Measurements from ENCODE around the gene DNAI7. TPM values are rescaled to one million over a fixed set of nuclear protein-coding genes. Genes with fewer than 3 reads are reported as not detected.

DNAI7 gene
- total RNA-seq, 1 donor from 2014 or later, result not detected

DNA sequence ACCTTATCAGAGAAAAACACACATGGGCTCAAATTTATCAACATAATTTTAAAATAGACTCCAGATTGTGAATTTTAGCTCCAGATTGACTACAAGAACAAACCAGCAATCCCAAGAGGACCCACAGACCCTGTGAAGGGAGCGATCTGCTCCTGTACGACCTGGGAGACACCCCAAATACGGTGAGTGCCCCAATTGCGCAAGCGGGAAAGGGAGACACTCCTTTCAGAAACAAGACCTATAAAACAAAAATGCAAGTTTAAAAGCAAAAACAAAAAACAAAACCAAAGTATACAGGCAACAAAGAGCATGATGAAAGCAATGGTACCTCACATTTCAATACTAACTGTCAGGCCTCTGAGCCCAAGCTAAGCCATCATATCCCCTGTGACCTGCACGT lies 32.1 kb downstream of the DNAI7 start:
- no peaks in the 10 kb centered on the region for H3K36me3 ChIP-seq
- TF ChIP-seq, protein P1, sequence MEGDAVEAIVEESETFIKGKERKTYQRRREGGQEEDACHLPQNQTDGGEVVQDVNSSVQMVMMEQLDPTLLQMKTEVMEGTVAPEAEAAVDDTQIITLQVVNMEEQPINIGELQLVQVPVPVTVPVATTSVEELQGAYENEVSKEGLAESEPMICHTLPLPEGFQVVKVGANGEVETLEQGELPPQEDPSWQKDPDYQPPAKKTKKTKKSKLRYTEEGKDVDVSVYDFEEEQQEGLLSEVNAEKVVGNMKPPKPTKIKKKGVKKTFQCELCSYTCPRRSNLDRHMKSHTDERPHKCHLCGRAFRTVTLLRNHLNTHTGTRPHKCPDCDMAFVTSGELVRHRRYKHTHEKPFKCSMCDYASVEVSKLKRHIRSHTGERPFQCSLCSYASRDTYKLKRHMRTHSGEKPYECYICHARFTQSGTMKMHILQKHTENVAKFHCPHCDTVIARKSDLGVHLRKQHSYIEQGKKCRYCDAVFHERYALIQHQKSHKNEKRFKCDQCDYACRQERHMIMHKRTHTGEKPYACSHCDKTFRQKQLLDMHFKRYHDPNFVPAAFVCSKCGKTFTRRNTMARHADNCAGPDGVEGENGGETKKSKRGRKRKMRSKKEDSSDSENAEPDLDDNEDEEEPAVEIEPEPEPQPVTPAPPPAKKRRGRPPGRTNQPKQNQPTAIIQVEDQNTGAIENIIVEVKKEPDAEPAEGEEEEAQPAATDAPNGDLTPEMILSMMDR (IDR thresholded peaks at IDR 0.05), result no peak
- intact Hi-C loops (cut with DNase I), result no loop called here
- H3K9me3 ChIP-seq, result no peaks in the 10 kb centered on the region
- H3K4me3 ChIP-seq, result no peak overlapping the region
- H3K4me1 ChIP-seq, result no peaks in the 10 kb centered on the region
- H3K27me3 ChIP-seq, result no peaks in the 10 kb centered on the region
- H3K27ac ChIP-seq, result no peak overlapping the region
- no peak for DNase-seq (ENCODE audit: low spot score in 2 of 2)

DNA sequence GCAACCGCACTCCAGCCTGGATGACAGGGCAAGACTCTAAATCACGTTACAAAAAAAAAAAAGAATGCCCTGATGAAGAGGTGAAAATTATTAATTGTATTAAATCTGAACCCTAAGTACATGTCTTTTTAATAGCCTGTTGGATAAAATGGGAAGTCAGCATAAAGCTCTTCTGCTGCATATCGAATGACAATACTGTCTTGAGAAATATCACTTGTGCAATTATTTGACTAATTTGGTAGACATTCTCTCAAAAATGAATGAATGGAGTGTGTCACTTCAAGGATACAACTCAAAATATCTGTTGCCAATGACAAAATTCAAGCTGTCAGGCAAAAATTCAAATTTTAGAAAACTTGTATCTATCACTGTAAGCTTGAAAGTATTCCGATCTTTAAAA lies 38.9 kb downstream of the DNAI7 start:
- Histone ChIP-seq H3K4me3 (no peak overlapping the region), H3K9me3 (no peaks in the 10 kb centered on the region), H3K36me3 (no peaks in the 10 kb centered on the region), H3K27ac (no peak overlapping the region), H3K4me1 (peaks cover 0 to 2% of the 10 kb centered on the region in 2 donors), H3K27me3 (no peaks in the 10 kb centered on the region)
- TF ChIP-seq, protein P1 (IDR thresholded peaks at IDR 0.05), result no peak
- intact Hi-C loops (cut with DNase I), result no loop called here
- no peak for DNase-seq (ENCODE audit: low spot score in 2 of 2)

DNA sequence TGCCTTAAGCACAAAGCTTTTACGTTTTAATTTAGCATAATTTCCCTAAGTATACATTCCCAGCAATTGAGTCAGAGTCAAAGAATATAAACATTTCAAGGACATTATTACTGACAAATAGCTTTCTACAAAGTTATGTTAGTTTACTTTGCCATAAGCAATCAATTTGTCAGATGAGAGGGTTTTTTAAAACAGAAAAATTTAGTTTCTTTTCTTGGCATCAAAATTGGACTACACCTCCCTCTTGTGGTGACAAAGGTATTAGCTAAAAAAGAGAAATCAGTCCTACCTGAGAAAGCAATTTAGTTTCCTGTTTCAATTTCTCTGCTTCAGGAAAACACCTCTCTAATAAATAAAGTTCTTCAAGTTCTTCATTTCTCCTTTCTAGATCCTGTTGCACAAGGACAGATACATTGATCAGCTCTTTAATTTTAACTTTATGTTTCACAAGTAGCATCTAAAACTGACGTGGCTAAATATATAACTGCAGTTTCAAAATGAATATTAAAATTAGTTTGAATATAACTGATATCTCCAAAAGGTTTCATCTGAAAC lies 39.9 kb downstream of the DNAI7 start:
- H3K36me3 ChIP-seq, result no peaks in the 10 kb centered on the region
- H3K27me3 ChIP-seq, result no peaks in the 10 kb centered on the region
- H3K27ac ChIP-seq, result no peak overlapping the region
- DNase-seq (ENCODE audit: low spot score in 2 of 2), result no peak
- intact Hi-C loops (cut with DNase I), result loop anchor here (2.0 kb wide), 1 partner anchor 164 kb away; no protein-coding TSS in a partner anchor
- H3K4me1 ChIP-seq, result peaks cover 0 to 2% of the 10 kb centered on the region in 2 donors
- TF ChIP-seq, protein P1 (IDR thresholded peaks at IDR 0.05), result peak; percentile 42 to 63 (median 59)
- H3K9me3 ChIP-seq, result no peaks in the 10 kb centered on the region
- H3K4me3 ChIP-seq, result peak overlapping the region in 1 of 2 donors; percentile 2

GRCh38 chr12:25152055-25152454 lies 42.9 kb downstream of the DNAI7 start:
- no peak overlapping the region for H3K4me3 ChIP-seq
- H3K27ac ChIP-seq, result peak overlapping the region; percentile 68 to 80
- intact Hi-C loops (cut with DNase I), result no loop called here
- DNase-seq (ENCODE audit: low spot score in 2 of 2), result no peak
- H3K36me3 ChIP-seq, result no peaks in the 10 kb centered on the region
- H3K27me3 ChIP-seq, result no peaks in the 10 kb centered on the region
- TF ChIP-seq, protein P1 (IDR thresholded peaks at IDR 0.05), result no peak
- H3K4me1 ChIP-seq, result peaks cover 0 to 2% of the 10 kb centered on the region in 2 donors
- H3K9me3 ChIP-seq, result no peaks in the 10 kb centered on the region

DNA sequence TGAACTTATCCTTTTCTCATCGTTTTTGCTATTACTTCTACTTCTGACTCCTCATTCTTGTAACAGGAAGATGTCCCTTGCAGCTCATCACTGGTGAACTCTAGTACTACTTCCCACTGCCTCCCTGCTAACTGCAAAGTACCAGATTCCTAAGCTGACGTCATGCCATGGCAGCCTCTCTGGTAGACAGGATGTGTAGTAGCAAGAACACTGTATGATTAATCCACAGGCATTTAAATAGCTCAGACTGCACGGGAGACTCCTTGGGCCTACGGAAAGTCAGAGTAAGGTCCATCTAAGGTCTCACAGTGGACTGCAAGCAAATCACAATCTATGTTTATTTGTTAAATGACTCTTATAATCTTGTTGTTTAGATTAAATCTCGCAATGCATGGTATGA lies 43.5 kb downstream of the DNAI7 start:
- H3K9me3 ChIP-seq, result no peaks in the 10 kb centered on the region
- H3K27ac ChIP-seq, result peak overlapping the region; percentile 68 to 80
- peak; percentile 72 to 93 for DNase-seq (ENCODE audit: low spot score in 2 of 2)
- H3K36me3 ChIP-seq, result no peaks in the 10 kb centered on the region
- TF ChIP-seq, protein P1 (IDR thresholded peaks at IDR 0.05), result no peak
- H3K4me3 ChIP-seq, result no peak overlapping the region
- intact Hi-C loops (cut with DNase I), result loop anchor here (2.0 kb wide), 1 partner anchor 43 kb away; the partner anchor contains the start of genes DNAI7 and ETFRF1
- H3K4me1 ChIP-seq, result peaks cover 0 to 2% of the 10 kb centered on the region in 2 donors
- no peaks in the 10 kb centered on the region for H3K27me3 ChIP-seq

All from ascending aorta (tissue), 2 donors.